Fibroblast of the aortic adventitia (primary cell): ENCODE results near the gene MTG1. TPM values are rescaled to one million over a fixed set of nuclear protein-coding genes. Genes with fewer than 3 reads are reported as not detected.
"Not testable (repeated sequence)": the region's sequence is repeated elsewhere in the genome, so short reads cannot be mapped to it uniquely, and the experiment has no call there.

Experiments
- DNase-seq: peaks from one replicate; pipeline ENCODE4 v3.0.0-alpha.2; 2010; ENCODE audit warnings: low read depth
- H3K4me3 ChIP-seq: 2 replicates; pipeline ENCODE4 v1.5.1; 2011; ENCODE audit warnings: low read depth, mild to moderate bottlenecking, control low read depth, low read length, moderate library complexity
- CTCF ChIP-seq: IDR thresholded peaks from 2 replicates; pipeline ENCODE4 v1.5.1; 2011; ENCODE audit warnings: mild to moderate bottlenecking, low read length, control low read depth, inconsistent platforms; ENCODE audit not compliant: insufficient read depth
- total RNA-seq: library from RNA; depleted of rRNA; stranded (reverse); fragments of >200 nt; gene quantifications from 2 replicates; pipeline ENCODE4 v1.2.3, GENCODE V29; 2012; ENCODE audit warnings: low replicate concordance

Gene MTG1
- total RNA-seq, 1 donor = 25.4 TPM

GRCh38 chr10:133365461-133366129 lies 28.4 kb upstream of the MTG1 start:
- H3K4me3 ChIP-seq = no peak overlapping the region
- no peak for DNase-seq
- TF ChIP-seq CTCF = no peak

GRCh38 chr10:133366130-133366478 lies 27.9 kb upstream of the MTG1 start:
- no peak for TF ChIP-seq CTCF
- DNase-seq = no peak
- no peak overlapping the region for H3K4me3 ChIP-seq

GRCh38 chr10:133366751-133367150 lies 27.2 kb upstream of the MTG1 start:
- H3K4me3 ChIP-seq = no peak overlapping the region
- no peak for TF ChIP-seq CTCF
- no peak for DNase-seq

GRCh38 chr10:133367461-133367860 lies 26.5 kb upstream of the MTG1 start:
- not testable (repeated sequence) for DNase-seq, H3K4me3 ChIP-seq

GRCh38 chr10:133368153-133368552 lies 25.8 kb upstream of the MTG1 start:
- DNase-seq = no peak
- H3K4me3 ChIP-seq = no peak overlapping the region
- no peak for TF ChIP-seq CTCF

GRCh38 chr10:133370030-133370786 lies 23.7 kb upstream of the MTG1 start:
- no peak for TF ChIP-seq CTCF
- no peak overlapping the region for H3K4me3 ChIP-seq
- no peak for DNase-seq

GRCh38 chr10:133372507-133372906 lies 21.4 kb upstream of the MTG1 start:
- H3K4me3 ChIP-seq = peak overlapping the region; percentile 83
- no peak for DNase-seq
- no peak for TF ChIP-seq CTCF
